Mucosa of stomach (tissue), 1 donor: ENCODE measurements around the gene APOBR.
"Not testable (repeated sequence)": the region's sequence is repeated elsewhere in the genome, so short reads cannot be mapped to it uniquely, and the experiment has no call there.

Experiments used
- H3K27me3 ChIP-seq: one replicate; pipeline ENCODE4 v1.7.0; 2013; ENCODE audit warnings: mild to moderate bottlenecking, low read length; ENCODE audit not compliant: control insufficient read depth, insufficient read depth
- H3K36me3 ChIP-seq: one replicate; pipeline ENCODE4 v1.7.0; 2013; ENCODE audit warnings: low read length; ENCODE audit not compliant: control insufficient read depth, insufficient read depth
- H3K4me1 ChIP-seq: one replicate; pipeline ENCODE4 v1.7.0; 2013; ENCODE audit warnings: mild to moderate bottlenecking, low read length; ENCODE audit not compliant: control insufficient read depth, insufficient read depth
- H3K4me3 ChIP-seq: one replicate; pipeline ENCODE4 v1.7.0; 2013; ENCODE audit warnings: low read length
- H3K9ac ChIP-seq: one replicate; pipeline ENCODE4 v1.7.0; 2013; ENCODE audit warnings: mild to moderate bottlenecking, low read length, moderate library complexity
- H3K9me3 ChIP-seq: one replicate; pipeline ENCODE4 v1.7.0; 2013; ENCODE audit warnings: mild to moderate bottlenecking, low read length, moderate library complexity; ENCODE audit not compliant: control insufficient read depth
- donor health status: Pancreatic carcinoma.

Gene APOBR

GRCh38 chr16:28521436-28521835, 27.0 kb downstream of the APOBR start:
- H3K4me3 ChIP-seq, result no peak overlapping the region
- no peaks in the 10 kb centered on the region for H3K4me1 ChIP-seq
- no peaks in the 10 kb centered on the region for H3K36me3 ChIP-seq
- H3K9ac ChIP-seq, result no peak overlapping the region
- no peaks in the 10 kb centered on the region for H3K27me3 ChIP-seq
- no peaks in the 10 kb centered on the region for H3K9me3 ChIP-seq

GRCh38 chr16:28522792-28523191, 28.3 kb downstream of the APOBR start:
- H3K27me3 ChIP-seq, result no peaks in the 10 kb centered on the region
- peaks cover 2% of the 10 kb centered on the region for H3K4me1 ChIP-seq
- H3K36me3 ChIP-seq, result no peaks in the 10 kb centered on the region
- no peak overlapping the region for H3K4me3 ChIP-seq
- H3K9ac ChIP-seq, result no peak overlapping the region
- no peaks in the 10 kb centered on the region for H3K9me3 ChIP-seq

- no peak overlapping the region for H3K9ac ChIP-seq
- no peak overlapping the region for H3K4me3 ChIP-seq
- H3K4me1 ChIP-seq, result peaks cover 15% of the 10 kb centered on the region
- no peaks in the 10 kb centered on the region for H3K36me3 ChIP-seq
- H3K9me3 ChIP-seq, result no peaks in the 10 kb centered on the region
- H3K27me3 ChIP-seq, result no peaks in the 10 kb centered on the region
These were observed 30.3 kb downstream of the APOBR start for GRCh38 chr16:28524681-28525171.

- H3K4me1 ChIP-seq, result peaks cover 15% of the 10 kb centered on the region
- H3K4me3 ChIP-seq, result no peak overlapping the region
- no peak overlapping the region for H3K9ac ChIP-seq
- no peaks in the 10 kb centered on the region for H3K9me3 ChIP-seq
- no peaks in the 10 kb centered on the region for H3K27me3 ChIP-seq
- H3K36me3 ChIP-seq, result no peaks in the 10 kb centered on the region
These were observed 32.0 kb downstream of the APOBR start for GRCh38 chr16:28526201-28527099.

- H3K9me3 ChIP-seq, H3K36me3 ChIP-seq, H3K4me3 ChIP-seq, H3K27me3 ChIP-seq, H3K9ac ChIP-seq: not testable (repeated sequence)
- peaks cover 21% of the 10 kb centered on the region for H3K4me1 ChIP-seq
These were observed 32.8 kb downstream of the APOBR start for GRCh38 chr16:28527100-28527785.

- H3K4me3 ChIP-seq, result no peak overlapping the region
- peaks cover 27% of the 10 kb centered on the region for H3K4me1 ChIP-seq
- no peak overlapping the region for H3K9ac ChIP-seq
- no peaks in the 10 kb centered on the region for H3K36me3 ChIP-seq
- no peaks in the 10 kb centered on the region for H3K9me3 ChIP-seq
- no peaks in the 10 kb centered on the region for H3K27me3 ChIP-seq
These were observed 33.5 kb downstream of the APOBR start for GRCh38 chr16:28527985-28528384.

GRCh38 chr16:28528463-28528867, 34.0 kb downstream of the APOBR start:
- Histone ChIP-seq H3K4me3 (no peak overlapping the region), H3K27me3 (no peaks in the 10 kb centered on the region), H3K36me3 (no peaks in the 10 kb centered on the region), H3K4me1 (peaks cover 29% of the 10 kb centered on the region), H3K9ac (no peak overlapping the region), H3K9me3 (no peaks in the 10 kb centered on the region)

- Histone ChIP-seq H3K4me1 (peaks cover 29% of the 10 kb centered on the region), H3K36me3 (no peaks in the 10 kb centered on the region), H3K27me3 (no peaks in the 10 kb centered on the region)
These were observed 34.7 kb downstream of the APOBR start for GRCh38 chr16:28529124-28529523.

GRCh38 chr16:28531777-28532744, 37.6 kb downstream of the APOBR start:
- Histone ChIP-seq H3K27me3 (no peaks in the 10 kb centered on the region), H3K9me3 (no peaks in the 10 kb centered on the region), H3K4me1 (peaks cover 29% of the 10 kb centered on the region), H3K36me3 (no peaks in the 10 kb centered on the region), H3K9ac (no peak overlapping the region), H3K4me3 (no peak overlapping the region)

More at GRCh38 chr16:28529124-28529523, 34.7 kb downstream of the APOBR start:
- Histone ChIP-seq H3K4me3 (no peak overlapping the region), H3K9me3 (no peaks in the 10 kb centered on the region), H3K9ac (no peak overlapping the region)

GRCh38 chr16:28532940-28533647, 38.7 kb downstream of the APOBR start:
- H3K4me1 ChIP-seq, result peaks cover 25% of the 10 kb centered on the region
- H3K9ac ChIP-seq, result no peak overlapping the region
- H3K9me3 ChIP-seq, result no peaks in the 10 kb centered on the region
- H3K27me3 ChIP-seq, result no peaks in the 10 kb centered on the region
- no peaks in the 10 kb centered on the region for H3K36me3 ChIP-seq
- no peak overlapping the region for H3K4me3 ChIP-seq
